GM19397 (cell line): ENCODE data around the gene OR51B2.

ENCODE experiments used
- ATAC-seq: cut with Tn5 transposase; IDR thresholded peaks from one replicate; pipeline ENCODE4 v1.9.1; 2021; ENCODE audit warnings: mild to moderate bottlenecking, moderate library complexity; ENCODE audit not compliant: unreplicated experiment

Gene OR51B2

GRCh38 chr11:5284637-5285036 is 39.5 kb downstream of the OR51B2 start:
- no peak for ATAC-seq

DNA sequence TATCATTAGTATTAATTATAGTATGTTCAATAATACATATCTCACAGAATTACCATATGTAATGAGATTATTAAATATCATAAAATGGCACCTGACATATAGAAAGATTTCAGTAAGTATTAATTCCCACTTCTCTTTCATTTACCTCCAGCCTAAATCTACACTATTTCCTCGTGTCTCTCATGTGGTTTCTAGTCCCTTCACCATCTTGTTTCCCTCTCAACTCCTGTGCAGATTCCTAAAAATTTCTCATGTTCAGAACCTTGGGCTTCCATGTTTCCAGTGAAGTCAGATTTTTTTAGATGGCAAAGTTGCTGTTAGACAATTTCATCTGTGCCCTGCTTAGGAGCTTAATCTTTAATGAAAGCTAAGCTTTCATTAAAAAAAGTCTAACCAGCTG is 40.2 kb downstream of the OR51B2 start:
- no peak for ATAC-seq

GRCh38 chr11:5283086-5283485 is 41.0 kb downstream of the OR51B2 start:
- no peak for ATAC-seq

GRCh38 chr11:5282628-5283027 is 41.5 kb downstream of the OR51B2 start:
- no peak for ATAC-seq

DNA sequence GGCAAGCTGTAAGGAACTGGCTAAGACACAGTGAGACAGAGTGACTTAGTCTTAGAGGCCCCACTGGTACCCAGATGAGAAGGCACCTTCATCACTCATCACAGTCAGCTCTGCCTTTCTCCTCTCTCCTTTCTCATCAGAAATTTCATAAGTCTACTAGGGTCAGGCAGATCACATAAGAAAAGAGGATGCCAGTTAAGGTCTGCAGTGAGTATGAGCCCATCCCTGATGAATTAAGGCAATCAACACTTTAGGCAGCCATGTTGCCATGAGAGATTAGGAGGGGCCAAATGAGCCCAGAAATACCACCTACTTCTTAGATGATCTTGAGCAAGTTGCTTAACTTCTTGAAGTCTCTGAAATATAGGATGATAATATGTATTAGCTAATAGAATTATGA is 42.5 kb downstream of the OR51B2 start:
- no peak for ATAC-seq

- peak; percentile 94 for ATAC-seq
Observed at GRCh38 chr11:5280582-5281102, 43.5 kb downstream of the OR51B2 start.

GRCh38 chr11:5279471-5280090 is 44.5 kb downstream of the OR51B2 start:
- ATAC-seq, result no peak

DNA sequence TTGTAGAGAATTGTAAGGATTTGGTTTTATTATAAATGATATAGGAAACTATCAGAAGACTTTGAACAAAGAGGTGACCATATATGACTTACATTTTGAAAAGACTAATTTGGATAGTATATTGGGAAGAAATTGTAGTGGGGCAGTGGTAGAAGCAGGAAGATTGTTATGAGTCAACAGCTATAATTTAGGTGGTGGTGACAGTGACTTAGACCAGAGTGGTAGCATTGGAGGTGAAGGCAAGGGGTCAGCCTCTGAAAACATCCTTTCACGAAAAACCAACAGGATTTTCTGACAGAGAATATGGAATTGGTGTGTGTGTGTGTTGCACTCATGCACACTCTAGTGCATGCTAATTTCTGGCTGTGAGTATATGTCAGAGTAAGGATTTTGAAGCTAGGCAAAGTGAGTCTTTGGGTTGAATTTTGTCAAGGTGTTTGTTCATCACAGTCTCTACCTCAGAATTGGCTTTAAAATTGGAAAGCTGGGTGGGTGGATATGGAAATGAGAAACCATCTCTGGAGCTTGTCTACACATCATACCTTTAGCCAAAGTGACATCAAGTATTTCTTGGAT is 46.2 kb downstream of the OR51B2 start:
- no peak for ATAC-seq

- no peak for ATAC-seq
Observed at GRCh38 chr11:5276697-5277096, 47.4 kb downstream of the OR51B2 start.

- ATAC-seq, result no peak
Observed at GRCh38 chr11:5275369-5276110, 48.6 kb downstream of the OR51B2 start.

DNA sequence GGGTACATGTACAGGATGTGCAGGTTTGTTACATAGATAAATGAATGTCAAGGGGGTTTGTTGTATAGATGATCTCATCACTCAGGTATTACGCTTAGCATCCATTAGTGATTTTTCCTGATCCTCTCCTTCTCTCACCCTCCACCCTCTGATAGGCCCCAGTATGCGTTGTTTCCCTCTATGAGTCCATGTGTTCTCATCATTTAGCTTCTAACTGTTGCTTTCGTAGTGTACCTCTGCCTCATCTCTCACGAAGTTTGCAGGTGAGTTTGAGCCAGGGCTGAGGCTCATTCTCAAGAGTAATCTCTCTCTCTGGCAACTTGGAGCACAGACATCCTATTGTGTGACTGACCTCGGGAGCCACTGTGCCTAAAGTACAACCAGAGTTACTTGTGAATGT is 49.7 kb downstream of the OR51B2 start:
- no peak for ATAC-seq
